Measurements from ENCODE around the gene RASGRP4.

DNA sequence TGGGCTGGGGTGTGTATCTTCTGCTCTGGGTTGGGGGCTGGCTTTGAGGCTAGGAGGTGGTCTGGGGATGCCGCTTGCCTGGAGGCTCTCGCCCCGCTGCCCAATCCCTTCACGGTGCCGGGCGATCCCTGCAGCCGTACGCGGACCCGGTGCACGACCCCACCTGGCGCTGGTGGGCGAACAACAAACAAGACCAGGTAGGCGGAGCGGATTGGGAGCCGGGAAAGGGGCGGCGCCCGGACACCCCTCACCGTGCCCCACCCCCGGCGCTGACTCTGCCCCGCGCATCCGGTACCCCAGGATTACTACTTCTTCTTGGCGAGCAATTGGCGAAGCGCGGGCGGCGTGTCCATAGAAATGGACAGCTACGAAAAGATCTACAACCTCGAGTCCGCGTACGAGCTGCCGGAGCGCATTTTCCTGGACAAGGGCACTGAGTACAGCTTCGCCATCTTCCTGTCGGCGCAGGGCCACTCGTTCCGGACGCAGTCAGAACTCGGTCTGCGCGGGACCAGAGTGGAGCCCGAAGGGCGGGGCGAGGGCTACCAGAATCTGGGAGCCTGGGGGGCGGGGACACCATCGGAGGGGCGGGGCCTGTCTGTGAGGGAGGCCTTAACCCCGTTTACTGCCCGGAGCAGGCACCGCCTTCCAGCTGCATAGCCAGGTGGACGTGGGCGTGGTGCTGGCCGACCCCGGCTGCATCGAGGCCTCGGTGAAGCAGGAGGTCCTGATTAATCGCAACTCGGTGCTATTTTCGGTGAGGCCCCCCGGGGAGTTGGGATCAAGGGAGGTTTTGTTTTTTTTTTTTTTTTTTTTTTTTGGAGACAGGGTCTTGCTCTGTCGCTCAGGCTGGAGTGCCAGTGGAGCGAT is 63.7 kb downstream of the RASGRP4 start:
- TF ChIP-seq CTCF (IDR thresholded peaks at IDR 0.05) (no peak), POLR2A (IDR thresholded peaks at IDR 0.05) (no peak)
